ENCODE results near the gene GOLGA5. TPM values are rescaled to one million over a fixed set of nuclear protein-coding genes. Genes with fewer than 3 reads are reported as not detected.

Gene GOLGA5
- total and polyA plus RNA-seq, 2 donors (not counting 1 experiment from before 2014, with no cell fraction given), result 13.3 to 23.1 TPM

DNA sequence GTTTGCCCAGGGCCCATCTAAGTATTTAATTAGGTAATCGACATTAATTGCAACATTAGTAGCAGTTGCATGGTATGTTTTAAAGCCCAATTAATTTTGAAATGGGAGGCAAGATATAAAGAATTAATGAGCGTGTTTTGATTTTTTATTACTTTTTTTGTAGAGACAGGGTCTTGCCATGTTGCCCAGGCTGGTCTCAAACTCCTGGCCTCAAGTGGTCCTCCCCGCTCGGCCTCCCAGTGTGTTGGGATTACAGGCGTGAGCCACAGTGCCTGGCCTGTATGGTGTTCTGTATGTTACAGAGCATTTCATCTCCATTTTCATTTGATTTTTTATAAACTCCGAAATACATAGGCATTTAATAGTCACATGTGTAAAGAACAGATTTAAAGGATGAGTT, 856 bp downstream of the GOLGA5 start:
- Histone ChIP-seq H3K9ac (ENCODE audit: low read length) (peak overlapping the region; percentile 93), H3K36me3 (replicated peaks in 1 of 2; ENCODE audit: control extremely low read depth in 1 of 2, control insufficient read depth in 1 of 2, extremely low read depth in 1 of 2, insufficient read depth in 2 of 2, low read length in 1 of 2) (peaks cover 0 to 16% of the 10 kb centered on the region in 2 experiments), H3K9me3 (ENCODE audit: control extremely low read depth in 1 of 3, control insufficient read depth in 2 of 3, insufficient read depth in 1 of 3, low read length in 2 of 3) (peaks cover 2 to 12% (median 7%) of the 10 kb centered on the region in 3 donors), H3K4me3 (ENCODE audit: control extremely low read depth in 1 of 5, extremely low read depth in 1 of 5, insufficient read depth in 1 of 5, low read depth in 2 of 5, low read length in 4 of 5) (peak overlapping the region; percentile 84 to 100 (median 97)), H3K27me3 (replicated peaks in 1 of 4; ENCODE audit: control extremely low read depth in 1 of 4, control insufficient read depth in 3 of 4, insufficient read depth in 4 of 4, low read length in 3 of 4) (no peaks in the 10 kb centered on the region), H4K20me1 (ENCODE audit: control insufficient read depth, insufficient read depth, low read length, poor library complexity, severe bottlenecking) (peaks cover 18% of the 10 kb centered on the region), H3K4me2 (replicated peaks; ENCODE audit: low read depth, low read length, poor library complexity, severe bottlenecking) (peak overlapping the region; percentile 92), H3K79me2 (ENCODE audit: control insufficient read depth, insufficient read depth, low read length) (peaks cover 39% of the 10 kb centered on the region), H3K4me1 (ENCODE audit: control insufficient read depth in 2 of 2, insufficient read depth in 2 of 2, low read length in 2 of 2) (peaks cover 20 to 22% of the 10 kb centered on the region in 2 donors), H2AFZ (ENCODE audit: insufficient read depth, low read depth, low read length, poor library complexity, severe bottlenecking) (peak overlapping the region; percentile 81), H3K27ac (ENCODE audit: low read length in 2 of 2) (peak overlapping the region; percentile 70 to 80)
- H3K27ac Mint-ChIP-seq, result peak overlapping the region; percentile 80
- no peaks in the 10 kb centered on the region for H3K27me3 Mint-ChIP-seq
- peak overlapping the region; percentile 83 for H3K4me3 Mint-ChIP-seq
- DNase-seq (no peak), ATAC-seq (ENCODE audit: low read depth) (no peak)
- TF ChIP-seq, protein P1, sequence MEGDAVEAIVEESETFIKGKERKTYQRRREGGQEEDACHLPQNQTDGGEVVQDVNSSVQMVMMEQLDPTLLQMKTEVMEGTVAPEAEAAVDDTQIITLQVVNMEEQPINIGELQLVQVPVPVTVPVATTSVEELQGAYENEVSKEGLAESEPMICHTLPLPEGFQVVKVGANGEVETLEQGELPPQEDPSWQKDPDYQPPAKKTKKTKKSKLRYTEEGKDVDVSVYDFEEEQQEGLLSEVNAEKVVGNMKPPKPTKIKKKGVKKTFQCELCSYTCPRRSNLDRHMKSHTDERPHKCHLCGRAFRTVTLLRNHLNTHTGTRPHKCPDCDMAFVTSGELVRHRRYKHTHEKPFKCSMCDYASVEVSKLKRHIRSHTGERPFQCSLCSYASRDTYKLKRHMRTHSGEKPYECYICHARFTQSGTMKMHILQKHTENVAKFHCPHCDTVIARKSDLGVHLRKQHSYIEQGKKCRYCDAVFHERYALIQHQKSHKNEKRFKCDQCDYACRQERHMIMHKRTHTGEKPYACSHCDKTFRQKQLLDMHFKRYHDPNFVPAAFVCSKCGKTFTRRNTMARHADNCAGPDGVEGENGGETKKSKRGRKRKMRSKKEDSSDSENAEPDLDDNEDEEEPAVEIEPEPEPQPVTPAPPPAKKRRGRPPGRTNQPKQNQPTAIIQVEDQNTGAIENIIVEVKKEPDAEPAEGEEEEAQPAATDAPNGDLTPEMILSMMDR (IDR thresholded peaks at IDR 0.05), result no peak
- TF ChIP-seq EZH2 (IDR thresholded peaks at IDR 0.05; ENCODE audit: borderline replicate concordance, insufficient read depth, low read depth, low read length, poor library complexity, severe bottlenecking), result no peak
- ChIA-PET POLR2A (no interaction called here), CTCF (no interaction called here)
- peaks cover 2% of the 10 kb centered on the region for H3K9me3 Mint-ChIP-seq (ENCODE audit: insufficient read depth)
- 29% methylated on average over 2 of the region's 6 CpGs for WGBS (ENCODE audit: insufficient coverage)
- peaks cover 34% of the 10 kb centered on the region for H3K4me1 Mint-ChIP-seq
- intact Hi-C loops (cut with micrococcal nuclease), result loop anchor here (1.0 to 10.0 kb wide), 5 partner anchors 47 to 689 kb away; partner anchors contain the start of genes ATXN3, CPSF2, LGMN and LYSET

DNA sequence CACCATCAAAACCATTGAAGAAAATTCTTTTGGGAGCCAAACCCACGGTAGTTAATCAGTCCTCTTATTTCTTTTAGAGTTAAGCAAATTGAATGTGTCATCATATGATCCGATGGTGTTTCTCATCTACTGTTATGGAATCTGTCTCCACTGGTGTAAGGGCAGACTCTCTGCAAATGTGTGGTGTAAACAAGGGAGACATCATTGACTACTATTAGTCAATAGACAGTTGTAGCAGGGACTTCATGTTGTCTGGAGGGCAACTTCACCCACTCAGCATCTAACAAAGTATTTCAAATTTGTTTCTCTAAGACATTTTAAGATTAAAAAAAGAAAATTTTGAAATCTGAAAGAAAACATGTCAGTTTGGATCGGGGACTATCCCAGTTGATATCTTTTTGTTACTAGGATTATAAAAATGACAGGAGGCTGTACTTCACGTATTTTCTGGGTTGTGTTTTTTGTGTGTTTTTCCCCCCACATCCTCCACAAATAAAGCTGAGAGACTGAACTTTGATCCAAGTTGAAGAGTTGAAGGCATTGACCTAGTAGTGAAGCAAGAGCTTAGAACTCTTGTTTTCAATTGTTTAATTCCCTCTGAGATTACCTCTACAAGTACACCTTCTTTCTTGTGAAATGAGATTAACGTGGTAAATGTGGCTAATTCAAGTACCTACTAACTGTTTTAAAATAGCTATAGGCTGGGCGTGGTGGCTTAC, 4.0 kb downstream of the GOLGA5 start:
- H3K4me3 ChIP-seq (ENCODE audit: control extremely low read depth in 1 of 5, extremely low read depth in 1 of 5, insufficient read depth in 1 of 5, low read depth in 2 of 5, low read length in 4 of 5), result no peak overlapping the region
- no peak for ATAC-seq (ENCODE audit: low read depth)
- peaks cover 5 to 30% of the 10 kb centered on the region in 2 experiments for H3K36me3 ChIP-seq (replicated peaks in 1 of 2; ENCODE audit: control extremely low read depth in 1 of 2, control insufficient read depth in 1 of 2, extremely low read depth in 1 of 2, insufficient read depth in 2 of 2, low read length in 1 of 2)
- no peak overlapping the region for H3K9ac ChIP-seq (ENCODE audit: low read length)
- POLR2A ChIA-PET, result no interaction called here
- H3K27ac Mint-ChIP-seq, result no peak overlapping the region
- H3K4me1 ChIP-seq (ENCODE audit: control insufficient read depth in 2 of 2, insufficient read depth in 2 of 2, low read length in 2 of 2), result peaks cover 26 to 37% of the 10 kb centered on the region in 2 donors
- H3K79me2 ChIP-seq (ENCODE audit: control insufficient read depth, insufficient read depth, low read length), result peaks cover 69% of the 10 kb centered on the region
- peaks cover 0 to 3% (median 0%) of the 10 kb centered on the region in 3 donors for H3K9me3 ChIP-seq (ENCODE audit: control extremely low read depth in 1 of 3, control insufficient read depth in 2 of 3, insufficient read depth in 1 of 3, low read length in 2 of 3)
- peak overlapping the region in 1 of 2 donors; percentile 17 for H3K27ac ChIP-seq (ENCODE audit: low read length in 2 of 2)
- peaks cover 55% of the 10 kb centered on the region for H3K4me1 Mint-ChIP-seq
- TF ChIP-seq EZH2 (IDR thresholded peaks at IDR 0.05; ENCODE audit: borderline replicate concordance, insufficient read depth, low read depth, low read length, poor library complexity, severe bottlenecking), result no peak
- TF ChIP-seq, protein P1 (IDR thresholded peaks at IDR 0.05), result no peak
- H3K27me3 ChIP-seq (replicated peaks in 1 of 4; ENCODE audit: control extremely low read depth in 1 of 4, control insufficient read depth in 3 of 4, insufficient read depth in 4 of 4, low read length in 3 of 4), result no peaks in the 10 kb centered on the region
- no peak for DNase-seq
- H3K4me2 ChIP-seq (replicated peaks; ENCODE audit: low read depth, low read length, poor library complexity, severe bottlenecking), result no peak overlapping the region
- no peak overlapping the region for H3K4me3 Mint-ChIP-seq
- WGBS (ENCODE audit: insufficient coverage), result 100% methylated on average over 1 of the region's 6 CpGs
- CTCF ChIA-PET, result no interaction called here
- no peaks in the 10 kb centered on the region for H3K27me3 Mint-ChIP-seq
- H3K9me3 Mint-ChIP-seq (ENCODE audit: insufficient read depth), result no peaks in the 10 kb centered on the region
- intact Hi-C loops (cut with micrococcal nuclease), result loop anchor here (10.0 kb wide), 1 partner anchor 387 kb away; the partner anchor contains the start of genes LYSET and MOAP1
- H4K20me1 ChIP-seq (ENCODE audit: control insufficient read depth, insufficient read depth, low read length, poor library complexity, severe bottlenecking), result peaks cover 45% of the 10 kb centered on the region
- no peak overlapping the region for H2AFZ ChIP-seq (ENCODE audit: insufficient read depth, low read depth, low read length, poor library complexity, severe bottlenecking)
